Body of pancreas (tissue), 4 donors: ENCODE results near the gene WWOX. TPM values are rescaled to one million over a fixed set of nuclear protein-coding genes. Genes with fewer than 3 reads are reported as not detected.

Source experiments
- ATAC-seq: fragments of 150-250 bp; one replicate; pipeline ENCODE4 v1.9.1; 2016
- DNase-seq, 4 donors: peaks; one replicate each; pipeline ENCODE4 v3.0.0-alpha.2; 2019
- H3K27ac ChIP-seq, 4 donors: fragments of 200-600 bp; sonication (generic); 1 replicate in 3 of 4; 2 replicates in 1 of 4; pipeline versions ENCODE4 v1.5.1 to v1.6.1; 2016 to 2019; ENCODE audit warnings: mild to moderate bottlenecking in 1 of 4, mixed read lengths in 1 of 4, moderate library complexity in 1 of 4
- H3K27me3 ChIP-seq, 2 donors: fragments of 200-600 bp; sonication (generic); one replicate each; pipeline ENCODE4 v1.6.0; 2016; ENCODE audit warnings: mild to moderate bottlenecking in 1 of 2
- H3K36me3 ChIP-seq, 2 donors: fragments of 200-600 bp; sonication (generic); replicated peaks in 1 of 2; 2 replicates each; pipeline ENCODE4 v1.5.1; 2016; ENCODE audit warnings: low read depth in 2 of 2; ENCODE audit not compliant: insufficient read depth in 1 of 2
- H3K4me1 ChIP-seq: fragments of 200-600 bp; sonication (generic); one replicate; pipeline ENCODE4 v1.6.0; 2016
- H3K4me3 ChIP-seq, 2 donors: fragments of 200-600 bp; sonication (generic); 1 replicate in 1 of 2; 2 replicates in 1 of 2; pipeline ENCODE4 v1.5.1; 2016 to 2019
- H3K9me3 ChIP-seq, 3 donors: fragments of 200-600 bp; sonication (generic); 1 replicate in 2 of 3; 2 replicates in 1 of 3; pipeline ENCODE4 v1.5.1; 2016
- POLR2A ChIP-seq, 3 donors: fragments of 450-650 bp; IDR thresholded peaks; one replicate each; pipeline ENCODE4 v1.6.1; 2016; ENCODE audit warnings: antibody characterized with exemption in 3 of 3, mild to moderate bottlenecking in 2 of 3
- WGBS, 2 donors: methylation state at CpG; one replicate each; pipeline ENCODE4 v1.1.5; 2017; 5-methylcytosine and 5-hydroxymethylcytosine counted together
- intact Hi-C: fragments of 100-400 bp; cut with DNase I; formaldehyde crosslinking; loops from one replicate; pipeline ENCODE4 v1.15.1; 2023
- total RNA-seq, 2 donors: library from RNA; depleted of rRNA; stranded (reverse); fragments of >200 nt; gene quantifications; one replicate each; pipeline ENCODE4 v1.1.0, GENCODE V29; 2016
- TF ChIP-seq, protein P1 (sequence below), 7 experiments: fragments of 450-650 bp in 4 of 7; fragments of 200-600 bp in 3 of 7; sonication (generic) in 3 of 7; IDR thresholded peaks; one replicate each; pipeline ENCODE4 v1.5.1; 2016 to 2019; ENCODE audit warnings: antibody characterized with exemption in 7 of 7

The WWOX gene
- total RNA-seq, 2 donors from 2014 or later = 52.7 to 67.2 TPM

DNA sequence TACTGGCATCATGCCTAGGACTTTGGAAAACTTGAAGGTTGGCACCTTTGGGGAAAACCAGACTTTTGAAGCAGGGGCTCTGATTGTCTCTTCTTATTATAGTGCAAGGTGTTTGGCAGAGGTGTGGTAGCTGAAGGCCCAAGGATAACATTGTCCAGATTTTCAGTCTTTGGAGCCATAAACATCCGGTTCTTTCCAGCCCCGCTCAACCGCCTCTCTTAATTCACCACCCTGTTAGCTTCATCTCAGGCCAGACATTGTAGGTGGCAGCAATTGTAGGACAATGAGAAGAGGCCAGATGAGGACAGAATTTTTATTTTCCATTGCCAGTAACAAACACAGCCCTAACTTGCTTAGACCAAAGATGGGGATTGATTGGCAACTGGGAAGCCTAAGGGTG is 851.3 kb downstream of the WWOX start:
- Histone ChIP-seq H3K27ac (no peak overlapping the region), H3K36me3 (no peaks in the 10 kb centered on the region), H3K27me3 (no peaks in the 10 kb centered on the region), H3K9me3 (no peaks in the 10 kb centered on the region), H3K4me1 (no peaks in the 10 kb centered on the region), H3K4me3 (no peak overlapping the region)
- intact Hi-C loops = no loop called here
- TF ChIP-seq POLR2A (IDR thresholded peaks at IDR 0.05) = no peak
- TF ChIP-seq, protein P1, sequence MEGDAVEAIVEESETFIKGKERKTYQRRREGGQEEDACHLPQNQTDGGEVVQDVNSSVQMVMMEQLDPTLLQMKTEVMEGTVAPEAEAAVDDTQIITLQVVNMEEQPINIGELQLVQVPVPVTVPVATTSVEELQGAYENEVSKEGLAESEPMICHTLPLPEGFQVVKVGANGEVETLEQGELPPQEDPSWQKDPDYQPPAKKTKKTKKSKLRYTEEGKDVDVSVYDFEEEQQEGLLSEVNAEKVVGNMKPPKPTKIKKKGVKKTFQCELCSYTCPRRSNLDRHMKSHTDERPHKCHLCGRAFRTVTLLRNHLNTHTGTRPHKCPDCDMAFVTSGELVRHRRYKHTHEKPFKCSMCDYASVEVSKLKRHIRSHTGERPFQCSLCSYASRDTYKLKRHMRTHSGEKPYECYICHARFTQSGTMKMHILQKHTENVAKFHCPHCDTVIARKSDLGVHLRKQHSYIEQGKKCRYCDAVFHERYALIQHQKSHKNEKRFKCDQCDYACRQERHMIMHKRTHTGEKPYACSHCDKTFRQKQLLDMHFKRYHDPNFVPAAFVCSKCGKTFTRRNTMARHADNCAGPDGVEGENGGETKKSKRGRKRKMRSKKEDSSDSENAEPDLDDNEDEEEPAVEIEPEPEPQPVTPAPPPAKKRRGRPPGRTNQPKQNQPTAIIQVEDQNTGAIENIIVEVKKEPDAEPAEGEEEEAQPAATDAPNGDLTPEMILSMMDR (IDR thresholded peaks at IDR 0.05) = no peak
- DNase-seq = no peak
- WGBS, 2 donors = 65 to 66% methylated on average over 3 of the region's 3 CpGs
- no peak for ATAC-seq

DNA sequence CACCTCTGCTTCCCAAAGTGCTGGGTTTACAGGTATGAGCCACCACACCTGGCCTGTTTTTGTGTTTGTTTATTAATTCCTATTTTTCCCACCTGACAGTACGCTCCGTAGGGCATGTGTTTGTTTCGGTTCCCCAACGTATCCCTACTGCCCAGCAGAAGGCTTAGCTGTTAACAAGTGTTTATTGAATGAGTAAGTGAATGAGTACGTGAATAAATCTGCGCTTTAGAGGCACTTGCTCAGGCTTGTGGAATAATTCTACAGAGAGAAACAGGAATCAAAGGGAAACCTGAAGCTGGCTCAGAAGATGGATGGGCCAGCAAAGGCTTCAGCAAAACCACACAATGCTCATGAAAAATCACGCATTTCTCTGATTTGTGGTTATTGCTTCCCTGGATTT is 853.2 kb downstream of the WWOX start:
- H3K36me3 ChIP-seq = no peaks in the 10 kb centered on the region
- no peaks in the 10 kb centered on the region for H3K9me3 ChIP-seq
- no peaks in the 10 kb centered on the region for H3K4me1 ChIP-seq
- 94 to 97% methylated on average over 7 of the region's 7 CpGs for WGBS, 2 donors
- no peak overlapping the region for H3K4me3 ChIP-seq
- TF ChIP-seq POLR2A (IDR thresholded peaks at IDR 0.05) = no peak
- TF ChIP-seq, protein P1 (IDR thresholded peaks at IDR 0.05) = no peak
- intact Hi-C loops = no loop called here
- H3K27me3 ChIP-seq = no peaks in the 10 kb centered on the region
- DNase-seq = no peak
- H3K27ac ChIP-seq = no peak overlapping the region
- ATAC-seq = no peak

DNA sequence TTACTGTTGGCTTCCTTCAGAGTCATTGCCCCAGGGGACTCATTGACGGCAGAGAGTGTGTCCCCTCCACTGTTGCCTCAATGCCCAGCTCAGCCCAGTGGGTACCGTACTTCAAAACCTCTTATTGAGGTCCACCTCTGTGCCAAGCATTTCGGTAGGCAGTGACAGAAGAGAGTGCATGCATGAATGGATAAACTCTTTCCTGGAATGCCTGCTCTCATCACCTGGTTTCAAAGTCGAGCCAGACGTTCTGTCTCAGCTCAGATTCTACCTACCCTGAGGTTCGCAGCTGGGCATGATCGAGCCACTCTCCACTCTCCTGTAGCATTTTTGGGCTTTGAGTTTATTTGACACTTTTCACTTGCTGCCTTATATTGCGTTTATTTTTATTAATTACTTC is 854.1 kb downstream of the WWOX start:
- 83 to 85% methylated on average over 8 of the region's 8 CpGs for WGBS, 2 donors
- TF ChIP-seq, protein P1 (IDR thresholded peaks at IDR 0.05) = no peak
- TF ChIP-seq POLR2A (IDR thresholded peaks at IDR 0.05) = no peak
- H3K36me3 ChIP-seq = no peaks in the 10 kb centered on the region
- no peaks in the 10 kb centered on the region for H3K27me3 ChIP-seq
- H3K27ac ChIP-seq = no peak overlapping the region
- no peaks in the 10 kb centered on the region for H3K9me3 ChIP-seq
- no peak for ATAC-seq
- intact Hi-C loops = no loop called here
- DNase-seq = no peak
- H3K4me3 ChIP-seq = no peak overlapping the region
- no peaks in the 10 kb centered on the region for H3K4me1 ChIP-seq

DNA sequence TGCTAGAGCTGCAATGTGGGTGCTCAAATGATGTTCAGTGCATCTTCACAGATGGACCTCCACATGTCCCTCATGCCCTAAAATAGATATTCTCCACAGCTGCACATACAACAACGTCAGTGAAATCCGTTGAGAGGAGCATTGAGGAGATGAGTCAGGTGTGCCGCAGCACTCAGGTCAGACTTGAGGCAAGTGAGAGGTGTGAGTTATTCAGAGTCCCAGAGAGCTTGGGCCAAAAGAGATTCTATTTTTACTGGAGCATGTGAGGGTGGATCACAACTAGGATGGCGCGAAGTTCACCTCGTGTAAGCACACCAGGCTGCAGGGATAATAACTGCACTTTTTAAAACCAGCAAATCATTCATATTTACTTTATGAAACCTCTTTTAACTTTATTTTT is 855.8 kb downstream of the WWOX start:
- no peak for DNase-seq
- no peak for ATAC-seq
- Histone ChIP-seq H3K4me3 (no peak overlapping the region), H3K36me3 (no peaks in the 10 kb centered on the region), H3K9me3 (no peaks in the 10 kb centered on the region), H3K27ac (no peak overlapping the region), H3K27me3 (no peaks in the 10 kb centered on the region), H3K4me1 (no peaks in the 10 kb centered on the region)
- TF ChIP-seq, protein P1 (IDR thresholded peaks at IDR 0.05) = no peak
- no peak for TF ChIP-seq POLR2A (IDR thresholded peaks at IDR 0.05)
- WGBS, 2 donors = 87 to 93% methylated on average over 6 of the region's 6 CpGs
- intact Hi-C loops = no loop called here

DNA sequence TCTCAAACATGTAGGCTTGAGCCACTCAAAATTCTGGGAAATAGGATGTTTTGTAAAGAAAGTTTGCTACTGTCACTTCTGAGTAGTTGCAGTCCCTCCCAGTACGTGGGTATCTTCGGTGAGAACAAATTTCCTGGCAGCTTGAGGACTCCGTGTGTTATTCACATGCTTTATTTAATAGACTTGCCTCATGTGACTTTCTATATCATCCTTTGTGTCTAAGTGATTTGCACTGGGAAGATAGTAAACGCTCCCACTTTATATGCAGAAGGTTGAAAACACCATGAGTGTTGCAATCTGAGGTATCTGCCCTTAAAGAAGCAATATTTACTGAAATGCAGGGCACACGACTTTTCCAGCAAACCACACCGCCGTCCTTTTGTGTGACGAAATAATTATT is 857.4 kb downstream of the WWOX start:
- no peak overlapping the region for H3K27ac ChIP-seq
- H3K4me1 ChIP-seq = no peaks in the 10 kb centered on the region
- no peaks in the 10 kb centered on the region for H3K36me3 ChIP-seq
- H3K4me3 ChIP-seq = no peak overlapping the region
- DNase-seq (no peak), ATAC-seq (no peak)
- intact Hi-C loops = no loop called here
- no peaks in the 10 kb centered on the region for H3K27me3 ChIP-seq
- H3K9me3 ChIP-seq = no peaks in the 10 kb centered on the region
- no peak for TF ChIP-seq POLR2A (IDR thresholded peaks at IDR 0.05)
- TF ChIP-seq, protein P1 (IDR thresholded peaks at IDR 0.05) = no peak
- WGBS, 2 donors = 89% methylated on average over 8 of the region's 8 CpGs
